SKM-1 (cell line): ENCODE data around the gene CACNA1C.
A peak's percentile ranks its signal among the peaks of the same experiment; 100 is the strongest.

Experiments used
- DNase-seq: peaks from one replicate; lab custom pipeline; 2025; ENCODE audit not compliant: unreplicated experiment; lab: John Stamatoyannopoulos, UW

CACNA1C gene

DNA sequence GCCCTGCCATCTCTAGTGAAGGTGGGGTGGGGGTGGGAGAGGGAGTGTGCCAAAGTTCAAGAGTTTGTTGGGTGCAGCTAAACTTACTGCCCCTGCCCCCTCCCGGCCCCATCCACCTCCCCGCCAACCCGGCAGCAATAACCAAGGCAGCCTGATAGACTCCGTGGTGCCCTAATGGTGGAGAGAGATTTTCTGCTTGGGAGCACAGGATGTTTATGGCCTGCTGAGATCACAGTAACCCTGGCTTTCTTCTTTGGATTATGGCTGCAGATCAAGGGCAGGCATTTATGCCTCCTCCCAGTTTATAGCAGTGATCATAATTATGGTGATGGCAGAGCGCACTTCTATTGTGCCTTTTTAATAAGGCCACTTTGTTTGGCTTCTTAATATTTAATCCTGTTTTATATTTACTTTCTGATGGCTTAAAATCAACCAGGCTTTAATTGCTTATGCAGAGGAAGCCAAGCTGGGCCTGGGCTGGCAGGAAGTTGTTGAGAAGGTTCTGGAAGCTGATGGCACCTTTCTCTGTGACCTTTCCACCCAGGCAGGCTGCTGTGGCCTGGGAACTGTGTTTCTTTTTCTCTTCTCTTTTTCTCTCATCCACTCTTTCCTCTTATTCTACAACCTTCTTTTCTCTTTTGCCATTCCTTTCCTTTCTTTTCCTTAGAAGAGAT, 485.2 kb downstream of the CACNA1C start:
- no peak for DNase-seq

DNA sequence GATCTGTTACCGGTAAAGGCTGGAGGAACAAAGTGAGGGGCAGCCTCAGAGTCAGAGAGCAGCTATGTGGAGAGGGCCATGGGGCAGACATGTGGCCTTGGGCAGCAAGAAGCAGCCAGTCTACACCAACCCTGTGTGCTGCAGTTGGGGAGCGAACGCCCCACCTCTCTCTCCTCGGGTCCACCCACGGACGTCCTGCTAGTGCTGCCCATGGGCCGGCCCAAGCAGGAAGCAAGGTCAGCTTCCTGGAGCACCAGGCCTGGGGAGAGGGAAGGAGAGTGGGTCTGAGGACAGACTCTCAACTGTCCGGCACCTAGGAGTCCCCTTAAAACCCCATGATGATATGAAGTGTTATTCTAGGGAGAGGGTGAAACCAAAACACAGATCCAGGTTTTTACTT, 487.2 kb downstream of the CACNA1C start:
- DNase-seq, result no peak

DNA sequence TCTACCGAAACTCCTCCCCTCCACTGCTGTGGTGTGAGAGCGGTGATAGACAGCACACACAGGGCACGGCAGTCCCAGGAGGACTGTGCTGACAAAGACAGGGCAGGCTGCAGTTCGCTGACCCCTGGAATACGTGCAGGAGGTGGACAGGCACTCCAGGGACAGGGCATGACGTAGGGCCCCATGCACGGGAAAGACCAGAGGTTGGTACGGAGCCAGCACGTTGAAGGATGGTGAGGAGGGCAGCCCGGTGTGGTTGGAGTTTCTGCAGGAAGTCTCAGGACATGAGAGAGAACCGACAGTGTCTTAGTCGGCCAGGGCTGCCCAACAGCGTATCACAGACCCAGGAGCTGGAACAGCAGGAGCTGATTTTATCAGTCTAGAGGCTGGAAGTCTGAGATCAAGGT, 487.8 kb downstream of the CACNA1C start:
- DNase-seq, result no peak

DNA sequence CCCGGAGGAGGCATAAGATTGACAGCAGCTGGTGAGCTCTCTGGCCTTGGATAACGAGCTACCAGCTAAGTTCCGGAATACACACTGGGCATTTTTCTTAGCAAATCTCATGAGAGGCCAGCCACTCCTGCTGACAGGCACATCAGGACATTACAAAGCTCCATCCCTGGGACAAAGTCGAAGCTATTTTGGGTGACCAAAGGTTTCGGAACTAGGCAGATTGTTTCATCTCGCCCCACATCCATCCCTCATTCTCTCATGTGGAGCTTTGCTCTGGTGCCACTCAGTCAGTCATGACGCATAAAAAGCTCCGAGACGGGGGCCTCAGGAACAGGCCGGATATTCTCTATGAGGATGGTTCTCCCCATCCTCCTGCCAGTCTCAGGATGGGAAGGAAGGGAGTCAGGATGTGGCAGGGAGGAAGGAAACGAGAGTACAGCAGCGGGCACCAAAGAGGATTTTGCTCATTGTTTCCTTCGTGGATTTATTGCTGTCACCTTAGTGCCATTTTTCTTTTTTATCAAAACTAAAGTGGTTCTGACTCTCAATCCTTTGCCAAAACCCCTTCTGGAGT, 488.9 kb downstream of the CACNA1C start:
- no peak for DNase-seq

DNA sequence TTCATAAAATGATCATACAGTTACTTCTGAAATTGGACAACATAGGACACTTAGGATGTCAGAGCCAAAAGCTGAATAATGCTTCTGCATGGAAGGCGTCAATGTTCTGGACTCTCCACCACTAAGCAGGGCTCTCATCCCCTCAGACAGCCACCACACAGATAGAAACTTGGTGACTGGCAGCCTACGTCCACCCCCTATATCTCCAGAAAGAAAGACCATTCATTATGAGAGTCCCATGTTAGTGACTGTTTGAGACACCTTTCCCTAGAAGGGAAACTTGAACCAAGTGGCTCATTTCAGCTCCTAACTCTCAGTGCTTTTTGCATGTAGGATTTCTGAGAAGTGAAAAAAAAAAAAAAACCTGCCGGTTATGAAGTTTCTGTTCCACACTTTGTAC, 491.0 kb downstream of the CACNA1C start:
- no peak for DNase-seq

DNA sequence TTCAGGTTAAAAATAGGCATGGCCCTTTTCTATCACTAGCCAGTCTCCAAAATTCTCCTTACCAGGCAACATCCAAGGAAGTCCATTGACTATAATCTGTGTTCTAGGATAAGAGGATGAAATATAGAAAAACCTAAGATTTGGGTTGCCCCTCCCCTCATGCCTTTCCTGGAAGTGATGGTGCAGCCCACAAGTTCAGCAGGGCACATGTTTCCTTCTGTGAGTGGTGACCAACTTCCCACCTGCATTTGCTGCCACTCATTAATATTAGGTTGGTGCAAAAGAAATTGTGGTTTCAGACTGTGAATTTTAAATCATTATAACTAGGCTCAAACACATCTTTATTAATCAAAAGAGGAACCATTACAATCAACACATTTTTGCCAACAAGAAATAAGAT, 491.4 kb downstream of the CACNA1C start:
- DNase-seq, result no peak

DNA sequence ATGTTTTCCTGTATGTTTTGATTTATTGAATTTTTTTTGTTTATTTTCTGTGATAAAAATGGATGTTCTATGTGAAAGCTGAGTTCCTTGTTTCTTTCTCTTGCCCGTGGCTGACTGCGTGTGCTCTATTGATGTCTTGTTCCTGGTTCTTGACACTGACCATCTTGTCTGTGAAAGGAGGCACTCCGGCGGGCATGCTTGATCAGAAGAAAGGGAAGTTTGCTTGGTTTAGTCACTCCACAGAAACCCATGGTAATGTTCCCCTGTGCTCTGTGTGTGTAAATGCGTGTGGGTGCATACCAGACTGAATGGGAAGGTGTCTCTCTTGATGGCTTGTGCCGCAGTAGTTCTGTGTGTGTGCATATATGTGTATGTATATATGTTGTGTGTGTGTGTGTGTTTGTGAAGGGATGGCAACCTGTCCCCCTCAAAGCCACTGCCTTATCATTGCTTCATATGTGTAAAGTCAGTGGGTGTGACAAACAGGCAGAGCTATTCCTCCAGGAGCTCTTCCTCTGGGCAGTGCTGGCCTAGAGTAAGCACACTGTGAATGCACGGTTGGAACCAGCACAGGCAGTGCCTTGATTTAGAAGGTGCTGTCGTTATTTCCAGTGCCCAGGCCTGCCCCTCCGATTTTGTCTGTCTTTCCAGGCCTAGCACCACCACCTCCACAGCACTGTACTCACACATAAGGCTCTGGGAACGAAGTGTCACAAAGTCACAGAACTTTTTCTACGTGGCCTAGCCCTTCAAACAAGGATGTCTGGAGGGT, 494.7 kb downstream of the CACNA1C start:
- no peak for DNase-seq

DNA sequence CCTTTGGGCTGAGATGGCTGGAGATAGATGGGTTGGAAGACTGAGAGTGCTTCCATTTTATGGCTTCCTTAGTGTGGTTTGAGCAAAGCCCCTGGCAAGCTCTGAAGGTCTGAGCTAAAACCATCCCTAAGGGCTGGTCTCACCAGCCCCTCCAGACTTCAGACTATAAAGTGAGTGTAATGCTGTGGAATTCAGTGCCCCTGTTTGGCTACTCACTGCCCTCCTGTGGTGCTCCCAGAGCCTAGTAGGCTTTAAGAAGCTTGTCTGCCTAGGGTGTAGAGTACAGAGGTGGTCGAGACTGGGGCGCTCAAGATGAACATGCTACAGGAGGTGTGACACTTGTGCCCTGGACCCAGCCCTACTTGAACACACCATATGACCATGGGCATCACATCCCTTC, 495.3 kb downstream of the CACNA1C start:
- DNase-seq, result no peak

DNA sequence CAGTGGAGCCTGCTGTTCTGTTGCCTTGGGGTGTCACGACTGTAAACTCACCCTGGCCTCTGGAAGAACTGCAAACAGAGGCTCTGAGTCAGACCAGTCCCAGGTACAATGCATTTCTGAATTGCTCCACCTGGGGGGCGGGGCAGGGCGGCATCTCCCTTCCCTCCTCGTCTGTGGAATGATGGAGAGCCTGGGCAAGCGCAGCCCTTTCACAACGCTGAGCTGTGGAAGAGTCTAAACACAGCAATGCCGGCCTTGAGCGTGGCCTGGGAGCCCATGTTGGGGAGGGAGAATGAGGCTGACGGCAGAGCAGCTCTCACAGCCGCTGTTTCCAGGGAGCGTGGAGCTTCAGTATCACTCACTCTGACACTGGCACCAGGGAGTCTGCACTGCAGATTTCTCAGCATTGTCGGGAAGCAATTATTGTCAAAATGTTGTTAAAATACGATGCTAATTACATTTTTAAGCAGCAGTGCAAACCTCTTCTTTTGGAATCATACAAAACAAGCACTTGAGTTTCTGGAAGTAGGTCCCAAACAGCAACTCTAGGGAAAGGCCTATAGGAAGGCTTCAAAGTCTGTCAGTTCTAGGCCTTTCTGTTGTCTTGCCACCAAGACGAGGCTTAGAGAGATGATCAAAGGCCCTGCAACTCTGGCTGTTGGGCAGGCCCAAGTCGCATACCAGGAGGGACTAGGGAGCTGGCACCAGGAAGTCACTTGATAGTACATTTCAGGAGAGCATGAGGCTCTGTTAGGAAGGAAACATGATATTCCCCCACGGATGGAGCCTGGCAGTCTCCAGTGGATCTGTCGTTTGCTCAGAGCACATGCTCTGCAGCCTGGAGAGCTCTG, 498.0 kb downstream of the CACNA1C start:
- no peak for DNase-seq

DNA sequence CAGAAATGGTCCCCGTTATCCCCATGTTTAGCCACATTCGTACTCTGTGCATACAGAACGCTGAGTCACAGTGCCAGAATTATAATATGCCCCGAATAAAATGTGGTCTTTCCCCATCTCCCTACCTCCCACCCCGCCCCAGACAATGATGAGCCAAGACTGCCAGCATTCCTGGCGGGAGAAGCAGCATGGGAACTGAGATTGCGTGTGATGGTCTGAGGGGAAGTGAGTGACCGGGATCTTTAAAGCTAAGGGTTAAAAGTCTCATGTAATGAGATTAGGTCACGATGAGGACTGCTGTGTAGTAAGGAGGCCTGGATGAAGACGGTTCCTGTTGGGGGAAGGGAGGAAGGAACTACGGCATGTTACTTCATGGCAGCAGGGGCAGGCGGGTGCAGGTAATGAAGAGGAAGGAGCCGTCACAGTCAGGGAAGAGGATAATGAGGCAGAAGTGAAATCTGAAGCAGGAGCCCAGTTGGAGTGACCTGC, 498.7 kb downstream of the CACNA1C start:
- peak; percentile 65 for DNase-seq

DNA sequence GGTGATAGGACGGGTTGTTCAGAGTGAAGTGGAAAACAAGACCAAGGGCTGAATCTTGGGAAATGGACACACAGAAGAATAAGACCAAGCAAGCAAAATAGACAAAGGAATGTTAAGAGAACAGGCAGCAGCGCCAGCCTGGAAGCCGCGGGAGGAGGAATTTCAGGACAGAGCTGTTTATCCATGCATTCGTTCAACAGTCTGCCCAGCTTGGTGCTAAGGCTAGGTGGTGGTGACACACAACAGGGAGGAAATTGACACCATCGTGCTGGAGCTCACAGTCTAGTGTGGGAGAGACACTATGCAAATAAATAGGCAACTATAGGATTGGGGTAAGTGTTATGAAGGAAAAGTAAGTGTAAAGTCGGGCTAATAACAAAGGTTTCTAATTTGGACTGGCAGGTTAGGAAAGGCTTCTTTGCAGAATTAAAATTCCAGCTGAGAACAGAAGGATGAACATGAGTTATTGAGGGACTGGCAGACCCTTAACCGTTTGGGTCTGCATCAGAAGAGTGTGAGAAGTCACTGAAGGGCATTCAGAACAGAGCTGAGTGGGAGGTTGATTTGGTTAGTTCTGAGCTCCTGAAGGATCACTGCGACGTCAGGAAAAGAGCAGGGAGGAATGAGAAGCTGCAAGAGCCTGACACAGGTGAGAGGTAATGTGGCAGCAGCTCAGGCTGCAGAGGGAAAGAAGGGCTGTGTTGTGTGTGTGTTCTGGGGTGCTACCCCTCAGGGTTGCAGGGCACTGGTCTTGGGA, 499.4 kb downstream of the CACNA1C start:
- DNase-seq, result no peak

DNA sequence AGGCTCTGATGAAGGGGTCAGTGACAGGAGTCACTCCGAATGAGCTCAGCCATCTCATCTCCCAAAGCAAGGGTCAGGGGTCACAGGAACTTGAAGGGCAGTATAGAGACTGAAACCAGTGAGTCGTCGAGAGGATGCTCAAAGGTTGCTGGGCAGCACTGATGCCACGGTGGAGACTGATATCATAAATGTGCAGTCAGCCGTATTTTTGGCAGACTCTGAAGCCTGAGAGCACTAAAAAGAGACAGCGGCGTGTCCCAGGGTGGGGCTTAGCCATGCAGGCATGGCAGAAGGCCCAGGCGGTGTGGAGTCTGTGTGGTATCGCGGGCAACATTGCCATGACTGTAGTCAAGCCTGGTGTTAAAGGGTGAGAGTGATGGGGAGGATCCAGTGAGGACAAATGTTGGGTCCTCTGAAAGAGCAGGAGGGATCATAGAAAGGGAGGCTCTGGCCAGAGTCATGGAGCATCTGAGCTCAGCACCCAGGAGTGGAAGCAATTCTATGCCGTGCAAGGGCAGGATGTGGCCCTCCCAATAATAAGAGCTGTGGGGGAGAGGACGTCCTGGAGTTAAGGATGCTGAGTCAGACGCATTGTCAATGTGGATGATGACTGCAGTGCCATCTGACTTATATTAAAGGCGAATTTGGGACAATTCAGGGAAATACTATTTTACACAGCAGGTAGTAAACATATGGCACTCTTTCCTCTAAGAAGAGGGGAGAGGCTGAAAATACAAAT, 500.8 kb downstream of the CACNA1C start:
- DNase-seq, result no peak

DNA sequence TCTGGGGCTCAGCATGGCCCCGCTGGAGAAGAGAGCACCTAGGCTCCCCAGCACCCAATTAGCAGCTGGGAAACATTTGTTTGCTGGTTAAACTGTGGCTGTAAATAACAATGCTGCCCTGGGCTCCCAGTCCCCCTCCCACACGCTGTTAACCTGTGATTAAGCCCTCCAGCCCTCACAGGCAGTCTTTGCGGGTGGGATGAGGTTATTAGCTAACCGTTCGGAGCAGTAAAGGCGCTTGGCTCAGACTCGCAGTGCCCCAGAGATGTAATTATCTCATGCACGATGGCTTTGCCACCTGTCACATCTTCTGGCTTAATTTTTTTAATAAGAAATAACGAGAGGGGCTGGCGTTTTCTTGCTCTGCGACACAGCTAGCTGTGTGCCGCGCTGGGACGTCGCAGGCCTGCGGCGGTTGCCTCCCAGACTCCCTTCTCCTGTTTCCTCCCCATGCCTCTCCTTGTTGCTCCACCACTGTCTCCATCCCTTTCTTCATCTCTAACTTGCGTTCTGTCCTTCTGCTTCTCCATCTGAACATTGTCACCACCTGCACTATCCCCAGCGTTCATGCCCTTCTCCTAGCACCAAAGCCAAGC, 502.8 kb downstream of the CACNA1C start:
- no peak for DNase-seq

DNA sequence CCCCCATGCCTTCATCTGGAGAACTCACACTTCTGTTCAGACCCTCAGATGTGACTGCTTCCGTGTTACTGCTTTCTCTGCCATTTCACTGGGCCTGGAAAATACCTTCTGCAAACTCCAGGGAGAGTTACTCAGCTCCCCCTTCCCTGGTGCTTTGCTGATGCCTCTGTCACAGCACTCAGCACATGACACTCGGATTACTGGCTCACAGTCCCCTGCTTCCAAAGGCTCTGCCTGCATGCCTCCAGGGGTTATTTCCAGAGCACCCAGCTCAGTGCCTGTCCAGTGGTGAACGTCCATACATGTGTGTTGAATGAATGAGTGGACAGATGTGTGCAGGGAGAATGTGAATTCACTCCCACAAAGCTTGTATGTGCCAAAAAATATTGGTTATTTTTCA, 504.8 kb downstream of the CACNA1C start:
- no peak for DNase-seq

DNA sequence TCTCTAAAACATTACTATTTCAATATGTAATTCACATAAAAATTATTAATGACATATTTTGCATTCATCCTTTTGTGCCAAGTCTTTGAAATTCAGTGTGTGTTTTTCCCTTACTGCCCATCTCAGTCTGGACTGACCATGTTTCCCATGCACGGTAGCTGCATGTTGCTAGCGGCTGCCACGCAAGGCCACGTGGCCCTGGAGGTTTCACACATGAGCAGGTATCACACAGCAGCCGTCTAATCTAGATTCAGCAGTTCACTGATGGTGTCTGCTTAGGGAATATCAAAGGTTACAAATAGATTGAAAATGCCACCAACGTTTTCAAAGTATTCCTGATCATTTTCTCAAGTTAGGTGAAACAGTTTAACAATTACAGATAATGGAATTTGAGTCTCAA, 507.1 kb downstream of the CACNA1C start:
- DNase-seq, result no peak

DNA sequence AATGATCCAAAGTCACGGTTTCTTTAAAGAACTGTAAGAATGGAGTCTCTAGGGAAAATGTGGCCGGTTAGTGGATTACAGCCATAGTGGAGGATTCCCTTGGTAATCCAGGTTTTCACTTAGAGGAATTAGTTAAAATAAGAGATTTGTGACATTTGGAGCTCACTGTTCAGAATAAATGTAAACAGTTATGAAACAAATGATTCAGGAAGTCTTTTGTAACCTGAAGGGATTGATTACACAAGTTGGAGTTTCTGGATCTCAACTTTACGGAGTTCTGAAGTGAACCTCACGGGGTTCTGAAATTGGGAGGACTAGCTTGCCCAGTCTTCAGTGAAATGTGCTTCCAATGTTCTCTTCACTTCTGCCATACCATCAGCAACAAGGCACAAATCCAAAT, 507.6 kb downstream of the CACNA1C start:
- DNase-seq, result no peak

DNA sequence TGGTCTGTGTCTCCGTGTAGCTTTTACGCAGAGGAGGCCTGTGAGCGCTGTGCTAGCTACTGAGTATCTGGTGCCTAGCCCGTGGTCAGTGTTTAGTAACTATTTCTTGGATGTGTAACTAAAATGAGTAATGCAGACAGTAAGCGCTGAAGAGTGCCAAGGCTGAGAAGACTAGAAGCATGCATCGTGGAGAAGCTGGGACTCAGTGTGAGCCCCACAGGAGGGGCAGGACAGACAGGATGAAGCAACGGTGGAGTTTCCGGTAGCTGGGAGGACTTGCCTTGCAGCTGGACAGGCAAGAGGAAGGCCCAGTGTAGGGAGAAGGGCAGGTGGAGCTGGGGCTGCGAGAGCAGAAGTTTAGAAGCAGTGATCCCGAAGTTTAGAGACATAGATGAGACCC, 508.6 kb downstream of the CACNA1C start:
- DNase-seq, result no peak

DNA sequence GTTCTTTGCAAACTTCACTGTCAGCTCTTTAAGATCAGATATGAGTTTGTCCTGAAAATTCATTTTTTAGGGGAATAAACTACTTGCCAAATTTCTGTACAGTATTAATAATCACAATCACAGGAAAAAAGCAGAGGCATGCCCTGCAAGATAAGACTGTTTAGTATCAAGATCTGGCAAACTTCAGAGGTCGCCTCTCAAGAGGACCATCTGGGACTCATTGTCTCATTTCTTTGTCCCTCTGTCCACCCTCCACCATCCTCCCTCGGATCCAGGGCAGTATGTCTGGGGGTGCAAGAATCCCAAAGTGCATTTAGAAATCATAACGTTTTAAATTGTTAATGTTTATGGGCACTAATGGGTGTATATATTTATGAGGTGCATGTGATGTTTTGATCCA, 509.6 kb downstream of the CACNA1C start:
- DNase-seq, result no peak

DNA sequence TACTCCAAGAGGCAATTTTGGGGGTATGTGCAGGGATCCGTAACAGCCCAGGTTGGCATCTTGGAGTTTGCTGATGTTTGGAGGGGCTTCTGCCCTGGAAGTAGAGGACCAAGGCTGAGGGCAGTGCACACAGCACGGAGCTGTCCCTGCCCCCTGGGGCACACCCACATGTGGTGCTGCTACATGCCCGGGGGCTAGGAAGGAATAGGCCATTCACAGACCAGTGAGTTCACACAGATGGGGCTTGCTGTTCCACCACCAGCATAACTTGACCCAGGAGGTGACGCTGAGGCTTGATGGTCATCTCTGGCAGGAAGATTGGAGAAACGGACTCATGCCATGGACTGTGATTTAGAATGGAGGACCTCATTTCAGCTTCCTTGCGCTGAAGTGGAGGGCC, 510.9 kb downstream of the CACNA1C start:
- no peak for DNase-seq

DNA sequence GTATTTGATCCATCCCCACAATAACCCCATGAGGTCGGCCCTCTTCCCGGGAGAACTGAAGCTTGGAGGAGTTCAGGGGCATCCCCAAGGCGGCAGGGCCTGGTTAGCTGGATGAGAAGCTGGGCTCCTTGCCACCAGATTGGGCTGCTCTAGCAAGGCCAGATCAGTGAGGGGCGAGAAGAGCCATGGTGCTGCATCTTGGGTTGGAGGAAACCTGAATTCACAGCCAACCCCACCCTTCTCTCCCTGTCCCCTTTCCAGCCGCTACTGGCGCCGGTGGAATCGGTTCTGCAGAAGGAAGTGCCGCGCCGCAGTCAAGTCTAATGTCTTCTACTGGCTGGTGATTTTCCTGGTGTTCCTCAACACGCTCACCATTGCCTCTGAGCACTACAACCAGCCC, 513.4 kb downstream of the CACNA1C start:
- no peak for DNase-seq
